Nephron progenitor cell (in vitro differentiated cells): ENCODE data around the gene MEDAG.
A peak's percentile ranks its signal among the peaks of the same experiment; 100 is the strongest.

Experiments
- DNase-seq: peaks from one replicate; pipeline ENCODE4 v3.0.0; 2021
- H3K27ac Mint-ChIP-seq: 2 replicates; pipeline ENCODE4 v1.8.0; 2021; ENCODE audit warnings: mild to moderate bottlenecking, moderate library complexity, mixed read lengths
- H3K27me3 Mint-ChIP-seq: 2 replicates; pipeline ENCODE4 v1.8.0; 2021; ENCODE audit warnings: mild to moderate bottlenecking, low read depth, mixed read lengths; ENCODE audit not compliant: poor library complexity
- H3K36me3 Mint-ChIP-seq: 2 replicates; pipeline ENCODE4 v1.8.0; 2021; ENCODE audit warnings: low read depth, mixed read lengths
- H3K4me1 Mint-ChIP-seq: 2 replicates; pipeline ENCODE4 v1.8.0; 2021; ENCODE audit warnings: mixed read lengths
- H3K4me3 Mint-ChIP-seq: 2 replicates; pipeline ENCODE4 v1.8.0; 2021; ENCODE audit warnings: mild to moderate bottlenecking, moderate library complexity, mixed read lengths
- H3K9me3 Mint-ChIP-seq: 2 replicates; pipeline ENCODE4 v1.8.0; 2021; ENCODE audit warnings: mild to moderate bottlenecking, moderate library complexity, mixed read lengths
- TF ChIP-seq, protein P1 (sequence below): fragments of 200-600 bp; sonication (generic); IDR thresholded peaks from 2 replicates; pipeline ENCODE4 v1.5.0; 2021; ENCODE audit warnings: antibody characterized with exemption

MEDAG gene

DNA sequence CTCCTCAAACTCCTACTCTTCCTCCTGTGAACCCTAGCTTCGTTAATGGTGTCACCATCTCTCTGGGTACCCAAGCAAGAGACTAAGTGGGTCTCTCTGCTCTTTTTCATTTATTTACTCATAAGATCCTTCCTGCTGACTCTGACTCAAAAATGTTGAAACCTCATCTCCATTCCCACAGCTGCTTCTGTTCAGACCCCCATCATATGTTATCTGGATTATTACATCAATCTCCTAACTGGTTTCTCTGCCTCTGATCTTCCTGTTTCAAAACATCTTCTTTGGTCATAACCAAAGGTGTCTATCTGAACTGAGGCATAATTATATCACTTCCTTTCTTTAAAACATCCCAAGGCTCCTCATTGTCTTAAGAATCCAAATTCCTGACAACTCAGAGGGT lies 2.0 kb upstream of the MEDAG start:
- Mint-ChIP-seq H3K36me3 (no peaks in the 10 kb centered on the region), H3K4me1 (peaks cover 31% of the 10 kb centered on the region), H3K4me3 (no peak overlapping the region), H3K27ac (no peak overlapping the region), H3K9me3 (peaks cover 5% of the 10 kb centered on the region), H3K27me3 (peaks cover 58% of the 10 kb centered on the region)
- TF ChIP-seq, protein P1, sequence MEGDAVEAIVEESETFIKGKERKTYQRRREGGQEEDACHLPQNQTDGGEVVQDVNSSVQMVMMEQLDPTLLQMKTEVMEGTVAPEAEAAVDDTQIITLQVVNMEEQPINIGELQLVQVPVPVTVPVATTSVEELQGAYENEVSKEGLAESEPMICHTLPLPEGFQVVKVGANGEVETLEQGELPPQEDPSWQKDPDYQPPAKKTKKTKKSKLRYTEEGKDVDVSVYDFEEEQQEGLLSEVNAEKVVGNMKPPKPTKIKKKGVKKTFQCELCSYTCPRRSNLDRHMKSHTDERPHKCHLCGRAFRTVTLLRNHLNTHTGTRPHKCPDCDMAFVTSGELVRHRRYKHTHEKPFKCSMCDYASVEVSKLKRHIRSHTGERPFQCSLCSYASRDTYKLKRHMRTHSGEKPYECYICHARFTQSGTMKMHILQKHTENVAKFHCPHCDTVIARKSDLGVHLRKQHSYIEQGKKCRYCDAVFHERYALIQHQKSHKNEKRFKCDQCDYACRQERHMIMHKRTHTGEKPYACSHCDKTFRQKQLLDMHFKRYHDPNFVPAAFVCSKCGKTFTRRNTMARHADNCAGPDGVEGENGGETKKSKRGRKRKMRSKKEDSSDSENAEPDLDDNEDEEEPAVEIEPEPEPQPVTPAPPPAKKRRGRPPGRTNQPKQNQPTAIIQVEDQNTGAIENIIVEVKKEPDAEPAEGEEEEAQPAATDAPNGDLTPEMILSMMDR: no peak
- no peak for DNase-seq

DNA sequence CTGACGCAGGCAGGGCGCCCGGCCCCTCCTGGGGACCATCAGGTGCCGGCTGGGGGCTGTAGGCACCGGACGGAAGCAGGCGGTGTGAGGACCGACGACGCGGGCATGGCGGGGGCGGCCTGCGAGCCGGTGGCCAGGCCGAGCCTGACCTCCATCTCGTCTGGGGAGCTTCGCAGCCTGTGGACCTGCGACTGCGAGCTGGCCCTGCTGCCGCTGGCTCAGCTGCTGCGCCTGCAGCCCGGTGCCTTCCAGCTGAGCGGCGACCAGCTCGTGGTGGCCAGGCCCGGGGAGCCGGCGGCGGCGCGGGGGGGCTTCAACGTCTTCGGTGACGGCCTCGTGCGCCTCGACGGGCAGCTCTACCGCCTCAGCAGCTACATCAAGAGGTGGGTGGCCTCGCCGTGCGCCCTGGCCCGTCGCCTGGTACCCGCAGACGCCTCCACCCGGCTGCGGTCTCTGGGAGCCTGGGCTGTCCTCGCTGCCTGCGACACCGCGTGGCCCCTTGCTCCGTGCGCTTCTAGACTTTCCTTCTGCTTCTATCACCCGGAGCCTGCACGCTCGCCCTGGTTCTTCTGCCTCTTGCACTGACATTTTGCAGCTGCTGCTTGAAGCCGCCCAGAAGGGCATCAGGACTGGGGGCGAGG lies 460 bp downstream of the MEDAG start:
- peak; percentile 52 for DNase-seq

DNA sequence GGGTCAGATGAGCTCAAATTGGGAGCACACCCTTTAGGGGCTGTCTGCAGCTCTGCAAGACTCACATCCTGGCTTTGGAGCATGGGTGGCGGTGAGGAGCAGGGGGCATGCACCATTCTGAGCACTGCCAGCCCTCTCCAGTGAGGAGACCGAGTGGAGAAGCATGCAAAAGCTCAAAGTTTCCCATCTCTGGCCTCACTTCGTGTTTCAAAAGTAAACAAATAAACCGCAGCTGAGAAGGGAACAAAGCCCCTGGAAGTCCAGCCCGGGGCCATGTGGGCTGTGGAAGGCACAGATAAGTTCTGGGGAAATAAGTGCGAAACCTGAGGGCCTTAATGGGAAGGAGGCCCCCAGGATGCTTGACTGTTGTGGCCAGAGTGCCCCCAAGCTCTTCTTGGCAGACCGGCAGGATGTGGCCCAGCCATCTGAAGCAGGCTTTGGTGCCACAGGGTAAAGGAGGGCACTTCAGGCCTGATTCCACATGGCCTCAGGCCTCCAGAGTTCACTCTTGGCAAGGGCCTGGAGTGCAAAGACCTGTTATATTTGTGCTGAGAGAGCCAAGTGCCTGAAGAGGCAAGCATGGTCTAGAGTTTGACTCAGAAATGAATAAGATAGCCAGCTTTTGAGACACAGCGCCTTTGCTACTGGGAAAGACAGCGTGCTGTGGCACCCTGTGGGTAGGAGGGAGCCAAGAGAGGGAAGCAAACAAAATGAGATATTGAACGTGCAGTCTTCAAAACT lies 1.2 kb downstream of the MEDAG start:
- Mint-ChIP-seq H3K4me3 (peak overlapping the region; percentile 57), H3K4me1 (peaks cover 32% of the 10 kb centered on the region), H3K9me3 (peaks cover 5% of the 10 kb centered on the region), H3K27me3 (peaks cover 59% of the 10 kb centered on the region), H3K27ac (no peak overlapping the region), H3K36me3 (no peaks in the 10 kb centered on the region)
- TF ChIP-seq, protein P1: no peak
- DNase-seq: no peak

More for the DNA sequence above, 460 bp downstream of the MEDAG start:
- Mint-ChIP-seq H3K4me1 (peaks cover 27% of the 10 kb centered on the region), H3K4me3 (peak overlapping the region; percentile 69), H3K27ac (no peak overlapping the region), H3K36me3 (no peaks in the 10 kb centered on the region), H3K27me3 (peaks cover 59% of the 10 kb centered on the region), H3K9me3 (peaks cover 5% of the 10 kb centered on the region)
- TF ChIP-seq, protein P1: no peak

DNA sequence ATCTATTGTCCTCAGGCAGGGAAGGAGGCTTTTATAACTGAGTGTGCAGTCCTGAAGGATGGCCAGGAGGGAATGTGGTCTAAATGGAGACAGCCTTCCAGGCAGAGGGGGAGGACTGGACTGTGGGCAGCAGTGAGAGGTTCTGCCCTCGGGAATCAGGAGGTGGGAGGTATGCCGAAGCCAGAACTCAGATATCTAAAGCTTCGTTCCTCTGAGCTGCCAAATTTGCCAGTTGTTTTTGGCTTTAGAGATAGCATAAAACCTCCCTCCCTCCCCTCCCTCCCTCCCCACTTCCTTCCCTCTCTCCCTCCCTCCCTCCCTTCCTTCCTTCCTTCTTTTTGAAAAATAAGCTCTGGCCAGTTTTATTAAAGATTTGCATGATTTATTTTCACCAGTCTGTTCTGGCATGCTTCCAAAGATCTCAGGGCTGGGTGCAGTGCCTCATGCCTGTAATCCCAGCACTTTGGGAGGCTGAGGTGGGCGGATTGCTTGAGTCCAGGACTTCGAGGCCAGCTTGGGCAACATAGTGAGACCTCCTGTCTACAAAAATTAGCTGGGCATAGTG lies 2.4 kb downstream of the MEDAG start:
- no peak overlapping the region for H3K27ac Mint-ChIP-seq
- no peak overlapping the region for H3K4me3 Mint-ChIP-seq
- peaks cover 40% of the 10 kb centered on the region for H3K4me1 Mint-ChIP-seq
- H3K36me3 Mint-ChIP-seq: no peaks in the 10 kb centered on the region
- peaks cover 5% of the 10 kb centered on the region for H3K9me3 Mint-ChIP-seq
- peaks cover 53% of the 10 kb centered on the region for H3K27me3 Mint-ChIP-seq
- TF ChIP-seq, protein P1: no peak
- DNase-seq: no peak

DNA sequence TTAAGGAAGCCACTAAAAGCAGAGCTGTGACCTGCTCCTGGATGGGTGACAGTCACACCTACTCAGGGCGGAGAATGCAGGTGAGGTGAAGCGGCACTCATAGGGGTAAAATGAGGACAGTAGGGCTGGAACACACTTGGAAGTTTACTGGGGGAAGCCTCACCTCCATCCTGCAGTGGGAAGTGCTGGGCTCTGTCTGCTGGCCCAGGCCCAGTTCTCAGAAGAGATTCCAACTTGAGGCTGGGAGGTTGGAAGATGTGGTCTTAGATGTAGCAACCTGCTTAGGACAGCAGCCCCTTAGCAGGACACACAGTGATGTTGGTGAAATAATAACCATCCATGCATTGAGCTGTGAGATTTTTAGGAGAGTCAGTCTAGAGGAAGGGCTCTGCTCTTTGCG lies 4.6 kb downstream of the MEDAG start:
- Mint-ChIP-seq H3K4me1 (peaks cover 42% of the 10 kb centered on the region), H3K9me3 (no peaks in the 10 kb centered on the region), H3K4me3 (no peak overlapping the region), H3K27ac (no peak overlapping the region), H3K27me3 (peaks cover 34% of the 10 kb centered on the region), H3K36me3 (no peaks in the 10 kb centered on the region)
- TF ChIP-seq, protein P1: no peak
- DNase-seq: no peak
